Tibial nerve (tissue), 4 donors: Measurements from ENCODE around the gene COG1. TPM values are rescaled to one million over a fixed set of nuclear protein-coding genes. Genes with fewer than 3 reads are reported as not detected.

Experiments used
- DNase-seq, 2 donors: peaks; one replicate each; pipeline ENCODE4 v3.0.0-alpha.2; 2019; ENCODE audit warnings: low spot score in 2 of 2
- H3K27ac ChIP-seq, 4 donors: fragments of 200-600 bp; sonication (generic) in 3 of 4; one replicate each; pipeline ENCODE4 v1.5.1; 2017 to 2019; ENCODE audit warnings: mild to moderate bottlenecking in 1 of 4
- H3K27me3 ChIP-seq, 2 donors: fragments of 200-600 bp; sonication (generic) in 1 of 2; one replicate each; pipeline versions ENCODE4 v1.5.1 to v1.6.0; 2017 to 2019
- H3K36me3 ChIP-seq, 3 donors: fragments of 200-600 bp; sonication (generic); one replicate each; pipeline ENCODE4 v1.5.1; 2018 to 2019
- H3K4me1 ChIP-seq, 4 donors: fragments of 200-600 bp; sonication (generic) in 3 of 4; one replicate each; pipeline ENCODE4 v1.5.1; 2017 to 2019
- H3K4me3 ChIP-seq, 4 donors: fragments of 200-600 bp; sonication (generic) in 3 of 4; one replicate each; pipeline ENCODE4 v1.5.1; 2017 to 2019; ENCODE audit warnings: mild to moderate bottlenecking in 1 of 4, moderate library complexity in 1 of 4
- H3K9me3 ChIP-seq, 4 donors: fragments of 200-600 bp; sonication (generic) in 3 of 4; one replicate each; pipeline ENCODE4 v1.5.1; 2017 to 2019
- EP300 ChIP-seq, 2 donors: sonication (generic); formaldehyde crosslinking; IDR thresholded peaks; one replicate each; pipeline ENCODE4 v1.6.1; 2017; ENCODE audit warnings: antibody characterized with exemption in 2 of 2, mild to moderate bottlenecking in 1 of 2
- POLR2A ChIP-seq, 2 donors: fragments of 450-650 bp; IDR thresholded peaks; one replicate each; pipeline ENCODE4 v1.6.1; 2017; ENCODE audit warnings: antibody characterized with exemption in 2 of 2, mild to moderate bottlenecking in 2 of 2, moderate library complexity in 2 of 2
- WGBS, 2 donors: methylation state at CpG; one replicate each; pipeline ENCODE4 v1.1.5; 2018; 5-methylcytosine and 5-hydroxymethylcytosine counted together
- total RNA-seq, 4 donors: library from RNA; depleted of rRNA; stranded (reverse); fragments of >200 nt; gene quantifications; one replicate each; pipeline ENCODE4 v1.1.0, GENCODE V29; 2016
- TF ChIP-seq, protein P1 (sequence below), 5 experiments: fragments of 200-600 bp in 3 of 5; fragments of 450-650 bp in 2 of 5; sonication (generic) in 3 of 5; IDR thresholded peaks; one replicate each; pipeline ENCODE4 v1.5.1; 2016 to 2019; ENCODE audit warnings: antibody characterized with exemption in 5 of 5, mild to moderate bottlenecking in 3 of 5, moderate library complexity in 2 of 5

COG1 gene
- total RNA-seq, 4 donors from 2014 or later, result 23.6 to 46.2 (median 28.6) TPM

- 82 to 85% methylated on average over 2 of the region's 2 CpGs for WGBS, 2 donors
- no peaks in the 10 kb centered on the region for H3K4me1 ChIP-seq
- no peak overlapping the region for H3K27ac ChIP-seq
- peaks cover 0 to 65% (median 0%) of the 10 kb centered on the region in 3 donors for H3K36me3 ChIP-seq
- DNase-seq, result no peak
- no peak overlapping the region for H3K4me3 ChIP-seq
- H3K9me3 ChIP-seq, result no peaks in the 10 kb centered on the region
- no peaks in the 10 kb centered on the region for H3K27me3 ChIP-seq
- TF ChIP-seq EP300 (IDR thresholded peaks at IDR 0.05) (no peak), POLR2A (IDR thresholded peaks at IDR 0.05) (no peak)
- TF ChIP-seq, protein P1, sequence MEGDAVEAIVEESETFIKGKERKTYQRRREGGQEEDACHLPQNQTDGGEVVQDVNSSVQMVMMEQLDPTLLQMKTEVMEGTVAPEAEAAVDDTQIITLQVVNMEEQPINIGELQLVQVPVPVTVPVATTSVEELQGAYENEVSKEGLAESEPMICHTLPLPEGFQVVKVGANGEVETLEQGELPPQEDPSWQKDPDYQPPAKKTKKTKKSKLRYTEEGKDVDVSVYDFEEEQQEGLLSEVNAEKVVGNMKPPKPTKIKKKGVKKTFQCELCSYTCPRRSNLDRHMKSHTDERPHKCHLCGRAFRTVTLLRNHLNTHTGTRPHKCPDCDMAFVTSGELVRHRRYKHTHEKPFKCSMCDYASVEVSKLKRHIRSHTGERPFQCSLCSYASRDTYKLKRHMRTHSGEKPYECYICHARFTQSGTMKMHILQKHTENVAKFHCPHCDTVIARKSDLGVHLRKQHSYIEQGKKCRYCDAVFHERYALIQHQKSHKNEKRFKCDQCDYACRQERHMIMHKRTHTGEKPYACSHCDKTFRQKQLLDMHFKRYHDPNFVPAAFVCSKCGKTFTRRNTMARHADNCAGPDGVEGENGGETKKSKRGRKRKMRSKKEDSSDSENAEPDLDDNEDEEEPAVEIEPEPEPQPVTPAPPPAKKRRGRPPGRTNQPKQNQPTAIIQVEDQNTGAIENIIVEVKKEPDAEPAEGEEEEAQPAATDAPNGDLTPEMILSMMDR (IDR thresholded peaks at IDR 0.05), result no peak
Observed at GRCh38 chr17:73247726-73248125, 54.9 kb downstream of the COG1 start.

DNA sequence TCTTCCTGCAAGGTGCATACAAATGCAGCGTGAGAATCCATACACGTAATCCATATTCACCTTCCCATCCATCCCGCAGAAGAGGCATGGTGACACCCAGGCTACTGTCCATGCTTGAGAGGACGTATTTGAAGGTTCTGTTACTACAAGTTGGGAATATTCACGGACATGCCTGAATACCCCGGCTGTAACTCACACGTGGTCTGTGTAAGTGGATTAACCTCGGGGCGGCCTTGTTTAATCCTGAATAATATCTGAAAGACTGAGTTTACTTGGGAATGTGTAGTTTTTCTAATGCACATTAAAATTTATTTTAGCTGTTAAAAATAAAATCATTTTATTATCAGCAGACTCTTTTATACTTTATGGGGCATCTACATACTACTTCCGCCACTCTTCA, 55.7 kb downstream of the COG1 start:
- TF ChIP-seq POLR2A (IDR thresholded peaks at IDR 0.05), result no peak
- TF ChIP-seq, protein P1 (IDR thresholded peaks at IDR 0.05), result no peak
- no peak for TF ChIP-seq EP300 (IDR thresholded peaks at IDR 0.05)
- peaks cover 0 to 57% (median 0%) of the 10 kb centered on the region in 3 donors for H3K36me3 ChIP-seq
- H3K4me3 ChIP-seq, result no peak overlapping the region
- WGBS, 2 donors, result 84 to 85% methylated on average over 10 of the region's 10 CpGs
- no peaks in the 10 kb centered on the region for H3K27me3 ChIP-seq
- no peaks in the 10 kb centered on the region for H3K4me1 ChIP-seq
- no peak overlapping the region for H3K27ac ChIP-seq
- H3K9me3 ChIP-seq, result no peaks in the 10 kb centered on the region
- DNase-seq, result no peak

DNA sequence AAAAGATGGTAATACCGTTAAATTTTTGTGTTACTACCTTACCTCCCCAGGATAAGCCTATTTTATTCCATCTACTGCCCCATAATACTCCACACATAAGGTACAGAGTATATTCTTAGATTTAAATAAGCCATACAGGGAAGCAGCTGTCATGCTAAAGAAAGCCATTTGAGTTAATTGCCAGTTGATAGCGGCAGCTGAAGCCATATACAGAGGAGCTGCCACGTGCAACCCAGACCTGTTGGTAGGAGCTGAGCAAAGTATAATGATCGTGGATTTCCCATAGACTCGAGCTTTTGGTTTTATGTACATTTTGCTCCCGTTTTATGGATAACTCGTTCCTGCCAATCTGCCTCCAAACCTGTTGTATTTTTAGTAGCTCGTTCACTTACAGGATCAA, 56.8 kb downstream of the COG1 start:
- TF ChIP-seq POLR2A (IDR thresholded peaks at IDR 0.05) (no peak), EP300 (IDR thresholded peaks at IDR 0.05) (no peak)
- TF ChIP-seq, protein P1 (IDR thresholded peaks at IDR 0.05), result no peak
- Histone ChIP-seq H3K9me3 (no peaks in the 10 kb centered on the region), H3K27ac (no peak overlapping the region), H3K36me3 (peaks cover 0 to 46% (median 0%) of the 10 kb centered on the region in 3 donors), H3K4me1 (no peaks in the 10 kb centered on the region), H3K27me3 (no peaks in the 10 kb centered on the region), H3K4me3 (no peak overlapping the region)
- DNase-seq, result no peak
- 76 to 84% methylated on average over 8 of the region's 8 CpGs for WGBS, 2 donors

DNA sequence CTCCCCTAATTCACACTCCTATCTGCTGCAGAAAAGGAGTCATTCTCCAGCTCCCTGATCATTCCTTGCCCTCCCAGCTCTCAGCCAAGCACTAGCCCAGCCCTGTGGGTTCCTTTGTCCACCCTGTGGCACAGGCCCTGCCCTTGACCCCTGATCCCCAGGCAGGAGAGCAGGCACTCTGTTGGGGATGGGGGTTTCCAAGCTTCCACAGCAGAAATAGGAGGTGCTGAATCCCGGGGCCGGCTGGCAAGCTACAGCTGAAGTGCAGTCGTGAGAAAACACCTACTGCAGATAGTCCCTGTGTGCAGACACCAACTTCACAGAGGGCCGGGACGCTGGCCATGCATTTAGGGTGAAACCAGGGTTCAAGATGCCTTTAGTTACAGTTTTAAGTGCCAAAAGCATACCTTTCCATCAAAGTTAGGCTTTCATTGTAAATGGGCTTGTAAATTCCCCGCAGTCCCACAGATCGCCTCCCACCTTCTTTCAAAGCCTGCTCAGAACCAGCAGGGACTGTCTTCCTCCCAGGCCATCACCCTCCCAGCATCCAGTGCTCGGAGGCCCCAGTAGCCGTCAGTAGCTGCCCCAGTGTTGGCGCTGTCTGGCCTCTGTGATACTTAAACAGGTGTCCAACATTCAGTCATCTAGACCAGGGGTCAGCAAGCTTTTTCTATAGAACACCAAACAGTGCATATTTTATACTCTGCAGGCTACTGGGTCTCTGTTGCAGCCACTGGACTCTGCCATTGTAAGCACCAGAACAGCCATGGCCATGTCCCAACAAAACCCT, 58.2 kb downstream of the COG1 start:
- H3K4me1 ChIP-seq, result peaks cover 0 to 7% (median 0%) of the 10 kb centered on the region in 4 donors
- H3K36me3 ChIP-seq, result peaks cover 0 to 33% (median 0%) of the 10 kb centered on the region in 3 donors
- H3K4me3 ChIP-seq, result no peak overlapping the region
- no peak for TF ChIP-seq EP300 (IDR thresholded peaks at IDR 0.05)
- TF ChIP-seq, protein P1 (IDR thresholded peaks at IDR 0.05), result no peak
- no peak for TF ChIP-seq POLR2A (IDR thresholded peaks at IDR 0.05)
- 56 to 58% methylated on average over 10 of the region's 10 CpGs for WGBS, 2 donors
- no peak for DNase-seq
- H3K27me3 ChIP-seq, result no peaks in the 10 kb centered on the region
- H3K9me3 ChIP-seq, result no peaks in the 10 kb centered on the region
- H3K27ac ChIP-seq, result no peak overlapping the region

DNA sequence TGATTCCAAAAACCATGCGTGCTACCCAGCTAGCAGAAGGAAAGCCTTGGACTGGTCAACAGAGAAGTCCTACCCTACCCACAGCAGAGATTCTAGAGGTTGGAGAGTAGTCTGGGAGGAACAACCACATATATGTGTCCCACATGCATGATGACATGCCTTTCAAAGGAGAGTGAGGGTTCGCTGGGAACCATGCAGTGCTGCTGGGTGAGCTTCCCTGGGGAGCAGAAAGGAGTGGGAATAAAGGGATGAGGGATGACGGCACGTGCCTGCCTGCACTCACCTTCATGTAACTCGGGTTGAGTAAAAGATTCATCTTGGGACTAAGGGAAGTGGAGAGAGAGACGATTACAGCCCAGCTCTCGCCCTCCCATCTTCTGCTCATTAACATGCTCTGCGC, 59.0 kb downstream of the COG1 start:
- no peaks in the 10 kb centered on the region for H3K27me3 ChIP-seq
- 72 to 75% methylated on average over 8 of the region's 8 CpGs for WGBS, 2 donors
- H3K36me3 ChIP-seq, result peaks cover 0 to 25% (median 0%) of the 10 kb centered on the region in 3 donors
- no peaks in the 10 kb centered on the region for H3K9me3 ChIP-seq
- TF ChIP-seq, protein P1 (IDR thresholded peaks at IDR 0.05), result no peak
- no peak for TF ChIP-seq POLR2A (IDR thresholded peaks at IDR 0.05)
- H3K4me1 ChIP-seq, result peaks cover 0 to 10% (median 0%) of the 10 kb centered on the region in 4 donors
- no peak overlapping the region for H3K27ac ChIP-seq
- no peak for DNase-seq
- no peak overlapping the region for H3K4me3 ChIP-seq
